HG03103 (cell line): Measurements from ENCODE around the gene S100A16.

Source experiments
- ATAC-seq: cut with Tn5 transposase; IDR thresholded peaks from one replicate; pipeline ENCODE4 v1.9.1; 2021; ENCODE audit warnings: low read depth; ENCODE audit not compliant: unreplicated experiment

Gene S100A16

DNA sequence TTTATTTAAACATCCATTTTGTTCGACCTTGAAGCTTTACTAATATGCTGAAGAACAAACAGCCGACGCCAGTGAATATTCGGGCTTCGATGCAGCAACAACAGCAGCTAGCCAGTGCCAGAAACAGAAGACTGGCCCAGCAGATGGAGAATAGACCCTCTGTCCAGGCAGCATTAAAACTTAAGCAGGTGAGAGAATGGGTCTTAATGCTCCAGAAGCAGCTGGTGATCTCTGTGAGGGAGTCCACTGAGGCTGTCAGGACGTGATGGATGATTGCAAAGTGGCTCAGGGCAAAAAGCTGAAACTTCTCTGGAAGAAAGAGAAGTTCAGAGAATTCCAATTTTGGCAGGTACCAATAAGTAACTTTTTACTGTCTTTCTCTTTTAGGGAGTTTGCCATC lies 25.3 kb upstream of the S100A16 start:
- no peak for ATAC-seq

DNA sequence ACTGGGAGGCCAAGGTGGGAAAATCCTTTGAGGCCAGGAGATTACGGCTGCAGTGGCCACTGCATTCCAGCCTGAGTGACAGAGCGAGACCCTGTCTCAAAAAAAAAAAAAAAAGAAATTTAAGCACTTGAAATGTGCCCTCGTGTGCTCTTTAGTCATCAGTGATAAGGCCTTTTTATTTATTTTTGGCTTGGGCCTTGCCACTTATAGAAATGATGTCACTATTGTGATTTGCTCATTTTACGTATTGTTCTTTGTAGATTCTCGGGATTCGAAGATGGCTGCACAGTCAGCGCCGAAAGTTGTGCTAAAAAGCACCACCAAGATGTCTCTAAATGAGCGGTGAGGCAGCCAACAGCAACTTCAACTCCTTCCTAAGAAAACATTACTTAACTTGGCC lies 23.4 kb upstream of the S100A16 start:
- no peak for ATAC-seq

DNA sequence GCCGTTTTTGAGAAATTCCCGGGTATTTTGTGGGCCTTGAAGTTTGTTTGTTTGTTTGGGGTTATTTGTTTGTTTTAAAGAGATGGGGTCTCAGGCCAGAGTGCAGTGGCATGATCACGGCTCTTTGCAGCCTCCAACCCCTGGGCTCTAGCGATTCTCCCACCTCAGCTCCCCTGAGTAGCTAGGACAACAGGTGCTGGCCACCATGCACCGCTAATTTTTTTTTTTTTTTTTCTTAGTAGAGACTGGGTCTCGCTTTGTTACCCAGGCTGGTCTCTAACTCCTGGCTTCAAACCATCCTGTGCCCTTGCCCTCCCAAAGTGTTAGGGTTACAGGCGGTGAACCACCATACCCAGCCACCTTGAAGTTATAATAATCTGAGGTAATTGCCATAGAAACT lies 22.9 kb upstream of the S100A16 start:
- ATAC-seq, result no peak

DNA sequence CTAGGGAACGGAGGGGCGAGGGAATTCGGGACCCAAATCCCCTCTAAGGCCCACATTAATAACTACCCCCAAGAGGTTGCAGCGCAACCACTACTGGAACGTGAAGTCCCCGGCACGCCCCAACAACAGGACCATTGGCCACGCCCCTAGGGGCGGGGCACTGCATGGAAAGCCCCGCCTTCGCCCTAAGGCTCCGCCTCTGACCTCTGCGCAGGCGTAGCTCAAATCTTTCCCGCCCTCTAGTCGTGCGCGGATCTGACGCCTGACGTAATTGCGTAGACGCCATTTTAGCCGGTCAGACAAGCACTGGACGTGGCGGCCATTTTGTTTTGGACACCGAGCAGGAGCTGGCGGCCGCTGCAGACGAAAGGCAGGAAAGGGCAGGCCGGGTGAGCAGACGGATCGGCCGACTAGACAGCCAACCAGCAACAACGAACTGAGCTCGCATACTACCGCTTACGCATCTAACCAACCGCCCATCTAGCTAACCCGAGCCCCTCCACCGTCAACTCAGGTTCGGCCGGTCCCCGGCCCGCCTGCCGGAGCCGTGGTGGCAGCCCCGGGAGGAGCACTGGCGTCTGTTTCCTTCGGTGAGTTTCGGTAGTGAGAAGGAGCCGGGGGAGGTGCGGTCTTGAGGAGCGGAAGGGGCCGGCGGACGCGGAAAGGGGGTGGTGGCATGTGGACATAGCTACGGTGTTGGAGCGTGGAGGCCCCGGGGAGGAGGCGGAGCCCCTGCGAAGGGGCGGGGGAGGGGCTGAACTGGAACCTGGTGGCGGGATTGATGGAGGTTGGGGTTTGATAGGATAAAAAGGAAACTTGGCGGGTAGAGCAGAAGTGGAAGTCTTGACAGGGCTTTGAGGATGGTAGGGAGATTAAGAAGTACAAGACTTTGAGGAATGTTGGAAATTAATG lies 21.1 kb upstream of the S100A16 start, which contains the start of gene CHTOP:
TSS of gene CHTOP (plus strand) at position 313 of the 912 bp plus-strand sequence. CDS start 2,523 bp downstream, outside the sequence.
- ATAC-seq, result peak; percentile 75

DNA sequence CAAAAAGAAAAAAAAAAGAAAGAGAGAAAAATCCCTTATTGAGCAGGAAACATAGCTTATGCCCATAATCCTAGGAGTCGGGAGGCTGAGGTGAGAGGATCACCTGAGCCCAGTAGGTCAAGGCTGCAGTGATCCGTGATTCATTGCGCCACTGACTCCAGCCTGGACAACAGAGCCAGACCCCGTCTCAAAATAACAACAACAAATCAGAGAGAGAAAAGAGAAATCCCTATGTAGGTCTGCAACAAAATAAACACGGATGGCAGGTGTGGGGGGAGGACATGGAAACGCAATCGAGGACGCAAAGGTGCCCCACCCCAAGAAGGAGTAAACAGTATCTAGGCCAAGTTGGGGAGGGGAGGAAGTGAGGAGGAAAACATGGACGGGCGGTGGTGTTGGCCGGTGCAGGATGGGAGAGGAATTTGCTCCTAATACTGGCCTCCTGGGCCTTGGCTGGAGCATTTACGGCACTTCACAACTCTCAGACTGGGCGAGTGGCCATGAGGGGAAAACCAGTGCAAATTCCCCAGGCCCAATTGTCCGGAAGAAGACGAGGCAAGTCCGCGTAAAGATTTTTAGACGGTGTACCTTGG lies 20.3 kb upstream of the S100A16 start:
- ATAC-seq, result no peak

DNA sequence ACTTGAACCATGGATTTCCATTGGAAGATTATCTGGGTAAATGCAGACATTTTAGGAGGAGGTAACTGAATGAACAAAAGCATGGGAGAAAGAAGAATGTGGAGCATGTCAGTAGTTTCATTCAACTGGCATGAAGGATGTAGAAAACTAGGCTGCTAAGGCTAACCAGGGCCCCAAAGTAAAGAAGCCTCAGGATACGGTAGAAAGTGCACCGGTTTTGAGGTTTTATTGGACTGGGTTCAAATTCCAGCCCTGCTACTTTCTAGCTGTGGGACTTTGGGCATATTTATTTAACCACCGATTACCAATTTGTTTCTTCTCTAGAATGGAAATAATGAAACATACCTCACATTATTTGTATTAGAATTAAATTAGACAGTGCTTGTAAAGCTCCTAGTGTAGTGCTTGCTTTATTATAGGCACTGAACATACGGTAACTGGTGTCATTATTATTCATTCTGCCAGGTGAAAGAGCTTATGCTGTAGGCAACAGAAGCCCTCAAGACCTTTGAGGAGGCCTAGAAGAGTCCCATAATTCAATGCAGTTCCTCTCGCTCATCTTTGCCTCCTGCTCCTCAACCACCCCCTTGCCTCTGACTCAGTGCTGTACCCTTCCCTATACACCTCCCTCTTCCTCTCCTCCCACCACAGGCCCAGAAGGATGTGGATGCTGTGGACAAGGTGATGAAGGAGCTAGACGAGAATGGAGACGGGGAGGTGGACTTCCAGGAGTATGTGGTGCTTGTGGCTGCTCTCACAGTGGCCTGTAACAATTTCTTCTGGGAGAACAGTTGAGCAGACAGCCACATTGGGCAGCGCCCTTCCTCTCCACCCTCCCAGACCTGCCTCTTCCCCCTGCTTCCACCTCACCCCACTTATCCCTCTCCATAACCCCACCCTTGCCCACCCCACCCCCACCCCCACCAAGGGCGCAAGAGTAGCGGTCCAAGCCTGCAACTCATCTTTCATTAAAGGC lies 18.4 kb upstream of the S100A16 start:
- no peak for ATAC-seq

DNA sequence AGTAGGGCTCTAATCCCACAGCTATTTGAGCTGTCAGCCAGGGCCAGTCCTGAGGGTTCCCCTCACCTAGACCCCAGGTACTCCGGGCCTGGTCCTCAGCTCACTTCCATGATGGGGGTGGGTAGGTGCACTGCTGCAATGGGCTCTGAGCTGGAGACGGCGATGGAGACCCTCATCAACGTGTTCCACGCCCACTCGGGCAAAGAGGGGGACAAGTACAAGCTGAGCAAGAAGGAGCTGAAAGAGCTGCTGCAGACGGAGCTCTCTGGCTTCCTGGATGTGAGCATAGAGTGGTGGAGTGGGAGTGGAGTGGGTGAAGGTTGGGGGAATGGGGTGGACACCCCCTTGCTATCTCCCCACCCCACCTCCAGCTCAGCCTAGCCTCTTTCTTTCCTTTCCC lies 17.4 kb upstream of the S100A16 start:
- ATAC-seq, result no peak

DNA sequence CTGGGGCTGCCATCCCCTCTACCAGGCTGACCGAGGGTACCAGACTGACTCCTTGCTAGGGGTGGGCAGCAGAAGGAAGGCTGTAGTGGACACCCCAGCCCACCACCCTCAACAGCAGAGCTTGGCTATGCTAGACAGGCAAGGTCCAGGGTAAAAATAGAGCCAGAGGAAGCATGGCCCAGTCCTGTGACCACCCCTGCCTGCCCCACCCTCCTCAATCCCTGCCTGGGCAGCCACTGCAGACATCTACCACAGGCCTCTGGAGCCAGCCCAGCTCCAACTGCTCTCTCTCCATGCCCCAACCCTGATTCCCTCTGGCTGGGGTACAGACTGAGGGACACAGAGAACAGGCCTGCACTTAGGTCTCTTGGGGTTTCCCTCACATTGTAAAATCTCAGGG lies 17.0 kb upstream of the S100A16 start:
- no peak for ATAC-seq

DNA sequence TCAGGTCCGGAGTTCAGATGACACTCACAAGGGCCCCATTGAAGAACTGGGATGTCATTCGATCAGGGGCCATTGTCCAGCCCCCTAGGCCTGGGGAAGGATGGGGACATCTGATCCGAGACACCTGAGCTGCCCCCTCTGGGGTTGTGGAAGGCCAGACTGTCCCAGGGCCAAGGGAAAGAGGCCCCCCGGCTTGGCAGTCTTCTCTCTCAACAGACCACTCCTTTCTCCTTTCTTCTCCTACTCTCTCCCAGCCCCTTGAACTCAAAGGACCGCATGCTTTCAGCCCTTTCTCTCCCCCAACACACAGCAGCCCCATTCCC lies 16.4 kb upstream of the S100A16 start:
- no peak for ATAC-seq

DNA sequence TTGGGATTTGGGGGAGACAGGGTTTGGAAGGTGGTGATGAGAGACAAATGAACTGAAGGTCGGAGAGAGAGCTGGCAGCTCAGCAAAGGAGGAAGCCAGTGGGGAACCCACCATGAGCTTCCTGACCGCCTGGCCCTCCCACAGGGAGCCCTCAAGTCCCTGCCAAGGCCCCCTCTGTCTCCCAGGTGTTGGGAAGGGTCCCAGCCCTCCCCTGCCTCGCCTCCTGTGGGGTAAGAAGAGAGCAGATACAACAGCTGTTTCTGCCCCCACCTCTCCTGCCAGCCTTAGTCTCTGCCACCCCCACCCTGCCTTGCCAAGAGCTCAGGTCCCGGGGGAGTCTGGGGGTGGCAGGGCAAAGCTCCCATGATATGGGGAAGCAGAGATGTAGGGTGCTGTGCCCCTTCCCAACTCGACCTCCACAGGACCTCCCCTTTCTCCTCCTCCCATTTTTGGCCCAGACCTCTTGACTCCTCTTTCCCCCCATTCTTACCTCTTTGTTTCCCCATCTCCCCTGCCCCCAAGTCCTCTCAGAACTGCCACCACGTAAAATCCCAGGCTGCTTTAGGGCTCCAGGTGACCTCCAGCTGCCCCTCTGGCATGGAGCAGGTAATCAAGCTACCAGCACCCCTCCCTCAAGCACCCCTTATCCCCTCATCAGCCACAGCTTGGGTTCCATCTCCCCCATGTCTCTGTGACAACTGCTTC lies 15.9 kb upstream of the S100A16 start:
- ATAC-seq, result no peak

DNA sequence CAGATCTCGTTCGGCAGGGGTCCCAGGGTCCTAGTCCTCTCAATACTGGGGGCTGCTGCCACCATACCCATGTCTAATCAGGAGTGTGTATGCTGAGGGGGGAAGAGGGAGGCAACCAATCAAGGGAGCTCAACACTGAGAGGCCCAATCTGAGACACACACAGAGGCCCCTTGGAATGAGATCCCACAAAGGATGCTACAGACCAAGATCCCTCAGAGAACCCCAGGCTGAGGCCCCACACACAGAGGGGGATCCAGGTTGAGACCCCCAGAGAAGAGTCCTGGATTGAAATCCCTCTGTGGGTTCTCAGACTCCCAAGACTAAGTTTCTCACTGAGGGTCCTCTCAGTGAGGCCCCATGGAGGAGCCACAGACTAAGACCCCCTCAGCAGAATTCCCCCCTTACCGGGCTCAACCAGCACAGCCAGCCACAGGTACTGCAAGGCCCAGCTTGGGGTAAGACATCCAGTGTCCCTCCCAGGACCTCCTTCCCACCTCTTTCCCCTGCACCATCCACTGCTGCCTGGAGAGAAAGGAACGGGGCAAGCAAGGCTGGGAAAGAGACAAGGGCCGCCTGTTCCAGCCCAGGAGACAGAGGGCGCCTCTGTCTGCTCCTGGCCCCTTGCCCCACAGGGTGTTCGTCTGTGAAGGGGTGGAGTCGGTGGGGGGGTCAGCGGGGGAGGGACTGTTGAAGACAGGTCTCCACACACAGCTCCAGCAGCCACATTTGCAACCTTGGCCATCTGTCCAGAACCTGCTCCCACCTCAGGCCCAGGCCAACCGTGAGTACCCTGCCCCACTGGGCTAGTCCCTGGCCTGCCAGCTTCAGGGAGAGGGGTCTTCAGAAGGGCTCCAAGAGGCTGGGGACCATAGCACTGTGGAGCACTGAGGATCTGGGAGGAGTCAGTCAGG lies 15.0 kb upstream of the S100A16 start, which contains the start of gene S100A1:
TSS of gene S100A1 (plus strand) at position 720 of the 912 bp plus-strand sequence. CDS start 2,088 bp downstream, outside the sequence.
- no peak for ATAC-seq

DNA sequence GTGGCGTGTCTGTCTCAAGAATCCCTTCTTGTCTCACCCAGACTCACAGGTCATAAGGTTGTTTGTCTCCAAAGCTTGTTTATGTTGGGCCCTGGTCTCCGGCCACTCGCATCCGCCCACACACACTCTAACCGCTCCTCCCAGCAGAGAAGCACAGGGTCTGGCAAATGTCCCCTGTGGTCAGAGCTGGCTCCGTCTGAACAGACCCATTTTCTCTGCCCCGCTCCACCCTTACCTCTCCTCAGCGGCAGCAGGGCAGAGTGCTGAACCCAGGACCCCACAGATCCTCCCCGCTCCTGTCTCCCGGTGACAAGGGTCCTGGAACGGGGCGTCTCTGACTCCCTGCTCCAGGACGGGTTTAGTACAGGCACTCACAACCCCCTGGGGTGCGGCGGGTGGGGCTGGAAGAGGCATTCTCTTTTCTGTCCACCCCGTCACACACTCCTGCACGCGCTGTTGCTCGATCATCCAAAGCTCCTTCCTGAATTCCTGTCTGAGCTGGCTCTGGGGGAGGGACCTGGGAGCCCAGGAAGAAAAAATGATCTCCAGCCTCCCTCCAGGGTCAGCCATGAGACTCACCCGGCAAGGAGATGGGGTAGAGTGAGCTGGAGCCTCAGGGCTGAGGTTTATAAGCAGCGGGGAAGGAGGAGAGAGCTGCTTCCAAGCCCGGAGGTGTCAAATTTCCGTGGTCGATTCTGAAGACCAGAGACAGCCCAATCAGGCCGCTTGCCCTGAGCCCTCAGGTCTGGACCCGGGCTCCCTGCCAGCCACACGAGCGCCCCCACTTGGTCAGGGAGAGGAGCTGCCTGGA lies 14.2 kb upstream of the S100A16 start, which contains the start of gene S100A13:
TSS of gene S100A13 (minus strand) at position 602 of the 811 bp plus-strand sequence. CDS start 1,033 bp downstream, outside the sequence.
- ATAC-seq, result no peak

DNA sequence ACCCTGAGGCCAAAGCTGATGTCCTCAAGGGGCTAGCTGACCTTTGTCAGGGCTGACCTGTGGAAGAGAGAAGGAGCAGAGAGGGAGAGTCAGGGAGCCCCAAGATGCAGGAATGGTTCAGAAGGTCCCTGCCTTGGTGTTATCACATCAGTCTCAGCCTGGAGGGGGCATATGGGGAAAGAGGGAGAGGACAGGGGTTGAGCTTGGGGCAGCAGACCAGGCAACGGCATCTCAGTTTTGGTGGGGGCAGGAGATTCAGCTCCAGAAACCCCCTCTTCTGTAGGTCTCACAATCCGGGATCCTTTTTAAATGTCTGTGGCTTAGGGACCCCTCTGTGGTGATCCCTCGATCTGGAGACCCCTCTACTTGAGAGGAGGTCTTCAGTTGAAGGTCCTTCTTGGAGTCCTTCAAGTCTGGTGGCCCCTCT lies 13.6 kb upstream of the S100A16 start:
- ATAC-seq, result no peak

DNA sequence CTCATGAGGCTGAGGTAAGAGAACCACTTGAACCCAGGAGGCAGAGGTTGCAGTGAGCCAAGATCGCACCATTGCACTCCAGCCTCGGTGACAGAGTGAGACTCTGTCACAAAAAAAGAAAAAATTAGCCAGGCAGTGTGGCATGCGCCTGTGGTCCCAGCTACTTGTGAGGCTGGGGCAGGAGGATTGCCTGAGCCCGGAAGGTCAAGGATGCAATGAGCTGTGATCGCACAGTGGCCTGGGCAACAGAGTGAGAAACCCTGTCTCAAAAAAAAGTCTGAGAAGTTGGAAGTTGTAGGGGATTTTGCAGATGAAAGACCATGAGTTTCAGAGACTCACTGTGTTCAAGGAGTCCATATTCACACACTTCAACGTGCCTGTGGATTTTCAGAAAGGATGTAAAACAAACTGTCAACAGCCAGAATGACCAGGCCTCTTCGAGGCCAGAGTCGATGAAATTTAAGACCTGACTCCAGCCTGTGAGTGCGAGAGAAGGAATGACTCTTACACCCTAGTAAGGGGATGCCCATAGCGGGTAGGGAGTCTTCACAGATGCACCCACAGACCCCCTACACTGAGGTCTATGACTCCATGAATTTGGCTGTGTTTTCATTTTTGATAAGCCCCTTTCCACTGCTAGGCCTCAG lies 12.2 kb upstream of the S100A16 start:
- no peak for ATAC-seq

DNA sequence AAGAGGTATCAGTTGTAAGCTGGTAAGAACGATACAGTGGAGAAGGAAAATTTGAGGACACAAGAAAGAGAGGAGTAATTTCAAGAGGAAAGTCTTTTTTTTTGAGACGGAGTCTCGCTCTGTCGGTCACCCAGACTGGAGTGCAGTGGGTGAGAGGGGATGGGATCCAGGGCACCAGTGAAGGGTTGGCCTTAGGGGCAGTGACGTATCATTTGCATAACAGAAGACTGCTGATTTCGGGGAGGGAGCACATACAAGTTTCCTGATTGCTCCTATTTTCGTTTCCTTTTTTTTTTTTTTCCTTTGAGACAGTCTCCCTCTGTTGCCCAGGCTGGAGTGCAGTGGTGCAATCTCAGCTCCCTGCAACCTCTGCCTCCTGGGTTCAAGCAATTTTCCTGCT lies 10.2 kb upstream of the S100A16 start:
- ATAC-seq, result no peak

DNA sequence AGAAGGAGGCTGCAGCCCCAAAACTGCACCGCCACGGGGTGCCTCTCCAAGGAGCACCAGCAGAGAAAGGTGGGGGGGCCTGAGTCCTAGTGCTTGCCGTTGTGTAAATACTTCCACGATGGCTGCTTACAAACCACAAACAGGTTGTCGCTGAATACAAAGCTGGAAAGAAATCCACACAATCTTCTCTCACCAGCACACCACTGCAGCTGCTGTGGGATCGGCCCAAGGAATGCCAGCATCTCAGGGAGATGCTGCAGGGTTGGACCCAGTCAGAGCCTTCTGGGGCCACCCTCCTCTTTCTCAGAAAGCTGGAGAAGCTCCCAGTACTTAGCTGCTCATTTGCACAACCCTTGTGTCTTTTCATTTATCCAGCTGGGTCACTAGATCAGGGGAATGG lies 6.2 kb upstream of the S100A16 start:
- ATAC-seq, result no peak

DNA sequence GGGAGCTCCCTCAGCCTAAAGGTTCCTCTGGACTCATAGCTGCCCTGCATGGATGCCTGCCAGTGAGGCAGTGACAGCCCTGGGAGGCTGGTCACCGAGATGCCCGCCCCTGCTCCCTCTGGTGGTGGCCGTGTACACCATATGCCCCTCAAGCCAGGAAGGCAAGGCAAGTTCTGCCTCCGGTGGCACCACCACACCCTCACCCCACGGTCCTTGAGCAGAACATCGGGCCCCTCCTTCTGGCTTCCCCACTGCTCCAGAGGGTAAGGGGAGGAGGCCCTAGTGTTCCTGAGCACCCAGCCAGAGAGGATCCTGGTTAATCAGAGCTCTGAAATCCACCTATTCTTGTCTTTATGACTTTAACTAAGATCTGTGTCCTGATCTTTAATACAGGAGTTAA lies 4.7 kb upstream of the S100A16 start:
- ATAC-seq, result peak; percentile 70

DNA sequence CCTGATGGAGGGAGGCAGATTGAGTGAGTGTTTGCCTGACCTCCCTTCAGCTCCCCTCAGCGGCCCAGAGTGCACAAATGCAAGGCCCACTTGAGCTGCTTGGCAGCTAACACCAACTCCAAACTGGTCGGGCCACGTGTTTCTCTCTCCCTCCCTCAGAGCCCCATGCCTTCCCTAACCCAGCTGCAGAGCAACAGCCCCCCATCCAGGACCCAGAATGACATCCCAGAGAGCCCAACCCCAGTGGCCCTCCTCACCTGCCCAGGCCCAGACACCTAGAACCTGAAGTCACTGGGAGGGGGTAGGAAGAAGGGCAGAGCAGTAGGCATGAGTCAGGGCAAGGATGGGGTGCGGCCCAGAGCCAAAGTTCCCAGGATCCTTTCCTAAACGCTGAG lies 4.0 kb upstream of the S100A16 start:
- no peak for ATAC-seq
